Stimulated activated CD4-positive, alpha-beta T cell treated with anti-CD3 and anti-CD28 coated beads, Interleukin-1b, Interleukin-23, amount 100 ng/mL, for 4 hours (primary cell): ENCODE measurements around the gene CNKSR3.

Experiments
- DNase-seq, 2 donors: peaks; one replicate each; pipeline ENCODE4 v3.0.0-alpha.2; 2020; ENCODE audit warnings: low read depth in 2 of 2

The CNKSR3 gene

DNA sequence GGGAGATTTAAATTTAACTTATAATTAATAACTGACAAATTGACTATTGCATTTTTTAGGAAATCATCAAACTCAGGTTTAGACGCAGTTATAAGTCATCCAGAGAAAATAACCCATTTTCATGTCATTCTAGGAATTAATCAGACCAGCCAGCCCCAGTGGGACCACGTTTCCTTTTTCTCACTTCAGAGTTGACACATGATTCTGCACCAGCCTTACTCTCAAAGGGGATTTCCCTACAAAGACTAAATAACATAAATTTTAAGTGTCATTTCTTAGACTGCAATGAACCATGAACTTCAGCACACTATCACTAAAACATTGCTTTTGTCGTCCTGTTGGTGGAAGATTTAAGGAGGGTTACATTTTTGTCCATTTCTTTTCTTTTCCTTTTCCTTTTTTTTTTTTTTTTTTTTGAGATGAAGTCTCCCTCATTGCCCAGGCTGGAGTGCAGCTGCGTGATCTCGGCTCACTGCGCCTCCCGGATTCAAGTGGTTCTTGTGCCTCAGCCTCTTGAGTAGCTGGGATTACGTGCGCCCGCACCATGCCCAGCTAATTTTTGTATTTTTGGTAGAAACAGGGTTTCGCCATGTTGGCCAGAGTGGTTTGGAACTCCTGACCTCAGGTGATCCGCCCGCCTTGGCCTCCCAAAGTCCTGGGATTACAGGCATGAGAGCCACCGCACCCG is 157.4 kb downstream of the CNKSR3 start:
- DNase-seq, result no peak

DNA sequence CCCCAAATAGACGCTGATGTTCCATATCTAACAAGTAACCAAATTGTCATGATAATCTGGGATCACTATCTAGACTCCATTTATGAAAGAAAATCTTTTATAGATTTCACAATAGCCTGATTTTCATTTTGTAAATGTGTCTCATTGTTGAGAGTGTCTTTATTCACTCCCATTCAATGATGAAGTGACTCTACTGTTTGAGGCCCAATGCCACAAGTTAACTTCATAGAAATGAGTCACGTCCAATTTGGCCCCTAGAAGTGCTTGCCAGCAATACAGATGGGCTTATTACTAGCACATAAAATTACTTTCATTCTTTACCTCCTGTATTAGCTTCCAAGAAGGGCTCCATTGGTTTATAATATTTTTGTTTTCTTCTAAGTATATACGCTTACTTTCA is 160.2 kb downstream of the CNKSR3 start:
- DNase-seq, result no peak

- DNase-seq, result no peak
These were observed 162.5 kb downstream of the CNKSR3 start for GRCh38 chr6:154347981-154348380.

DNA sequence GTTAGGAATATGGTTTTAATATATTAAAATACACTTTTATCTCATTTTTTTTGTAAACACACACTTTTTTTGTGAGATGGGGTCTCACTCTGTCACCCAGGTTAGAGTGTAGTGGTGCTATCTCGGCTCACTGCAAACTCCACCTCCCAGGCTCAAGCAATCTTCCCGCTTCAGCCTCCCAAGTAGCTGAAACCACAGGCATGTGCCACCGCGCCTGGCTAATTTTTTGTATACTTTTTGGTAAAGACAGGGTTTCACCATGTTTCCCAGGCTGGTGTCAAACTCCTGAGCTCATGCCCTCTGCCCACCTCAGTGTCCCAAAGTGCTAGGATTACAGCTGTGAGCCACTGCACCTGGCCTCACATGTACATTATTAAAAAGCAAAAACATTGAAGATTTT is 164.7 kb downstream of the CNKSR3 start:
- DNase-seq, result no peak

DNA sequence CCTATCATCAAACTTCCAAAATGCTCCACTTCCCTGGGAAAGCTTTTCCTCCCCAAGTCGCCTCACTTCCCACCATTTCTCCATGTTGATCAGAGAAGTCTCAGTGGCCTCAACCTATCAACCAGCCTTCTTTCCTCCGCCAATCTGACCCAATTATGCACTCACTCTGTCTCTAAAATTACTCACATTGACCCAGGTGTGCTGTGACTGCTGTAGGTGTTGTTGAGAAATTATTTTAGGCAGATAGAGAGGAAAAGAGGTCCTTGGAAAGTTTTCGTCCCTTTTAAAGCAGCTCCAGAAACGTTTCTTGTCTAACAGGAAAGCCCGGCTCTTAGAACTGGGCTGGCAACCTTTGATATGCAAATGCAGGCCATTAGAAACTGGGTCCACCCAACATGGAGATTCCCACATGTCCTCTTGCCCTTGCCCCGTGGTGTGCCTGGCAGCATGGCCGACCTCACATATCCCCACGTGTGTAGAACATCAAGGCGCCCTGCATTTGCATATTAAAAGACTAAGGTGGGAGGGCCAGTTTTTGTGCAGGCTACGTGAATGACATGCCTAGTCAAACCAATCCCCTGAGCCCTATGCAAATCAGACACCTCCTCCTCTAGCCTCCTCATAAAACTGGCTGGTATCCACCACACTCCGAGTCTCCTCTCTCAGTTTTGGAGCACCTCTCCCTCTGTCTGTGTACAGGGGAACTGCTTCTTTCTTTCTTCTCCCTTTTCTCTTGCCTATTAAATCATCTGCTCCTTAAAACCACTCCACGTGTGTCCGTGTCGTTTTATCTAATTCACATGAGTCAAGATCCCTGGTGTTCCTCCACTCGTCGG is 166.8 kb downstream of the CNKSR3 start:
- no peak for DNase-seq

GRCh38 chr6:154341871-154342270 is 168.6 kb downstream of the CNKSR3 start:
- no peak for DNase-seq

GRCh38 chr6:154341336-154341735 is 169.1 kb downstream of the CNKSR3 start:
- DNase-seq, result no peak
